ENCODE measurements around the gene WFDC13.
"Not testable (repeated sequence)": the region's sequence is repeated elsewhere in the genome, so short reads cannot be mapped to it uniquely, and the experiment has no call there.

Gene WFDC13, protein sequence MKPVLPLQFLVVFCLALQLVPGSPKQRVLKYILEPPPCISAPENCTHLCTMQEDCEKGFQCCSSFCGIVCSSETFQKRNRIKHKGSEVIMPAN

DNA sequence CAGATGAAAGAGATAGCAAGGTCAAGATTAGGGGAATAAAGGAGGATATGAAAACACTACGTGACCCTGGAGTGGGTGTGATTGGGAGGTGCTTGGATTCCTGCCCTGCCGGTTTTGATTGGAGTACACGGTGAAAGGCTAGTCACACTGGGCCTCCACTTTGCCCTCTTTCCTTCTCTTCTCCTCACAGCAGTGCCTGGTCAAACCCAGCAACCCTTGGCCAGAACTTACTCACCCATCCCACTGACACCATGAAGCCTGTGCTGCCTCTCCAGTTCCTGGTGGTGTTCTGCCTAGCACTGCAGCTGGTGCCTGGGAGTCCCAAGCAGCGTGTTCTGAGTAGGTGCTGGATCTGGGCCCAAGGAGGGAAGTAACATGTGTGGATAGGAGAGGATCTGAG, at the start of gene WFDC13:
Gene WFDC13 (plus strand): TSS at position 166 of the 400 bp plus-strand sequence. CDS start 86 bp downstream, at position 252.
- no peak for DNase-seq (ENCODE audit: low spot score)

DNA sequence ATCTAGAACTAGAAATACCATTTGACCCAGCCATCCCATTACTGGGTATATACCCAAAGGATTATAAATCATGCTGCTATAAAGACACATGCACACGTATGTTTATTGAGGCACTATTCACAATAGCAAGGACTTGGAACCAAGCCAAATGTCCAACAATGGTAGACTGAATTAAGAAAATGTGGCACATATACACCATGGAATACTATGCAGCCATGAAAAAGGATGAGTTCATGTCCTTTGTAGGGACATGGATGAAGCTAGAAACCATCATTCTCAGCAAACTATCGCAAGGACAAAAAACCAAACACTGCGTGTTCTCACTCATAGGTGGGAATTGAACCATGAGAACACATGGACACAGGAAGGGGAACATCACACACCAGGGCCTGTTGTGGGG, 44.8 kb upstream of the WFDC13 start:
- not testable (repeated sequence) for DNase-seq (ENCODE audit: low spot score)

GRCh38 chr20:45670139-45670538, 31.7 kb upstream of the WFDC13 start, which contains the start of gene WFDC11:
Gene WFDC11, minus strand, starts transcription at chr20:45670239. Its CDS starts 19,639 bp downstream, at chr20:45650600.
- DNase-seq (ENCODE audit: low spot score): no peak

GRCh38 chr20:45672765-45673164, 29.1 kb upstream of the WFDC13 start:
- no peak for DNase-seq (ENCODE audit: low spot score)

DNA sequence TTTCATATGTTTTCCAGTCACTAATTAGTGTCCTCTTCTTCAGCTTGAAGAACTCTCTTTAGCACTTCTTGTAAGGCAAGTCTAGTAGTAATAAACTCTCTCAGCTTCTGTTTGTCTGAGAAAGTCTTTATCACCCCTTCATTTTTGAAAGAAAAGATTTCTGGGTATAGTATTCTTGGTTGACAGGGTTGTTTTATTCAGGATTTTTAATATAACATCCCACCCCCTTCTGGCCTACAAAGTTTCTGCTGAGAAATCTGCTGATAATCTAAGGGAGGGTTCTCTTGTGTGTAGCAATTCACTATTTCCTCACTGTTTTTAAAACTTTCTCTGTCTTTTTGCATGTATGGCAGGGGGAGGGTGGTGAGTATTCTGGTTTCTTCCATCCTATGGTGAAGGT, 22.2 kb upstream of the WFDC13 start:
- no peak for DNase-seq (ENCODE audit: low spot score)

GRCh38 chr20:45685896-45686295, 15.9 kb upstream of the WFDC13 start:
- no peak for DNase-seq (ENCODE audit: low spot score)

DNA sequence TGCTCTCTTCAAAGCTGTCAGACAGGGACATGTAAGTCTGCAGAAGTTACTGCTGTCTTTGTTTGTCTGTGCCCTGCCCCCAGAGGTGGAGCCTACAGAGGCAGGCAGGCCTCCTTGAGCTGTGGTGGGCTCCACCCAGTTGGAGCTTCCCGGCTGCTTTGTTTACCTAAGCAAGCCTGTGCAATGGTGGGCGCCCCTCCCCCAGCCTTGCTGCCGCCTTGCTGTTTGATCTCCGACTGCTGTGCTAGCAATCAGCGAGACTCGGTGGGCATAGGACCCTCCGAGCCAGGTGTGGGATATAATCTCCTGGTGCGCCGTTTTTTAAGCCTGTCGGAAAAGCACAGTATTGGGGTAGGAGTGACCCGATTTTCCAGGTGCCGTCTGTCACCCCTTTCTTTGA, 8.5 kb upstream of the WFDC13 start:
- not testable (repeated sequence) for DNase-seq (ENCODE audit: low spot score)

DNA sequence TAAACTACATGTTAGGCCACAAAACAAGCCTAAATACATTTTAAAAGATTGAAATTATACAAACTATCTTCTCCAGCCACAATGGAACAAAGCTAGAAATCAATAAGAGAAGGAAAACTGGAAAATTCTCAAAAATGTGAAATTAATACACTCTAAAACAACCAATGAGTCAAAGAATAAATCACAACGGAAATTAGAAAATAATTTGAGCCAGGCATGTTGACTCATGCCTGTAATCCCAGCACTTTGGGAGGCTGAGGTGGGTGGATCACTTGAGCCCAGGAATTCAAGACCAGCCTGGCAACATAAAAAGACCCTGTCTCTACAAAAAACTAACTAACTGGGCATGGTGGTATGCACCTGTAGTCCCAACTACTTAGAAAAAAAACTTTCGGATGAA, 6.3 kb upstream of the WFDC13 start:
- DNase-seq (ENCODE audit: low spot score): no peak

- no peak for DNase-seq (ENCODE audit: low spot score)
Measured at GRCh38 chr20:45701104-45701503, 734 bp upstream of the WFDC13 start.

- DNase-seq (ENCODE audit: low spot score): no peak
Measured at GRCh38 chr20:45704969-45705637, 3.3 kb downstream of the WFDC13 start, which contains the start of gene WFDC10B. Gene WFDC10B, minus strand, starts transcription at chr20:45705019. Its CDS starts 19,027 bp downstream, at chr20:45685992.

DNA sequence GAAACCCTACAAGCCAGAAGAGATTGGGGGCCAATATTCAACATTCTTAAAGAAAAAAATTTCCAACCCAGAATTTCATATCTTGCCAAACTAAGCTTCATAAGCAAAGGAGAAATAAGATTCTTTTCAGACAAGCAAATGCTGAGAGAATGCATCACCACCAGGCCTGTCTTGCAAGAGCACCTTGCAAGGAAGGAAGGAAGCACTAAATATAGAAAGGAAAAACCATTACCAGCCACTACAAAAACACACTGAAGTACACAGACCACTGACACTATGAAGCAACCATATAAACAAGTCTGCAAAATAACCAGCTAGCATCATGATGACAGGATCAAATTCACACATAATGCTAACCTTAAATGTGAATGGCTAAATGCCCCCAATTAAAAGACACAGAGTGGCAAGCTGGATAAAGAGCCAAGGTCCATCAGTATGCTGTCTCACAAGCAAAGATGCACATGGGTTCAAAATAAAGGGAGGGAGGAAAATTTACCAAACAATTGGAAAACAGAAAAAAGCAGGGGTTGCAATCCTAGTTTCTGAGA, 14.4 kb downstream of the WFDC13 start:
- DNase-seq (ENCODE audit: low spot score): not testable (repeated sequence)

DNA sequence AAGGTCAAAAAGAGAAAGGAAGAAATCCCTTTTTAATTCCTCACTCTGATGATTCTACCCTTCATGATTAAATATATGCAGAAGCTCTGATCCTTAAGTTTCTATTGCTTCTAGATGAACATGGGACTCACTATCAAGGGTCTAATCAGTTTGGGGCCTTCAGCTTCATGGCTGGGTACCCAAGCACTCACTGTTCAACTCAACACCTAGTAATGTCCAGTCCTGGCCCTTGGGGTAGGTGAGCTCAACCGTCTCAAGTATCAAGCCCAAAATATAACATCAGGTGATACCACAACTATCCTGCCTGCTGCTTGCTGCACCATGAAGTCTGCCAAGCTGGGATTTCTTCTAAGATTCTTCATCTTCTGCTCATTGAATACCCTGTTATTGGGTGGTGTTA, 20.2 kb downstream of the WFDC13 start, which contains the start of gene SPINT4:
Gene SPINT4 (plus strand): TSS at position 301 of the 400 bp plus-strand sequence. CDS start 21 bp downstream, at position 322.
- no peak for DNase-seq (ENCODE audit: low spot score)

DNA sequence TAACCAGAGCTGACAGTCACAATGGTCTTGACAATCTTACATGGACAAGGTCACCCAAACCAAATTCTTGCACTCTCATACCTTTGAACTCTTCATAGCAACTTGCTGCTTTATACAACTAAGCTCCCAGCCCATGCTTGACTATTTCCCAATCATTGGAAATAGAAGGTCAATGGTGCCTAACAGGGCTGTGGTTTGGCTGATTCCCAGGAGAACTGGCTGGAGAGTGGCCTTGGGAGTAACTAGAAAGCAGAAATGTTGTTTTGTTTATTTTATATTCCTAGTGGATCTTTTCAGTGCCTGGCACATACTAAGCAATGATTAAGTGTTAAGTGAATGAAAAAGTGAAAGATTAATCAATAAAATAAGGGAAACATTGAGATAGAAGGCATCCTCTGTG, 23.3 kb downstream of the WFDC13 start:
- no peak for DNase-seq (ENCODE audit: low spot score)

- DNase-seq (ENCODE audit: low spot score): no peak
Measured at GRCh38 chr20:45727044-45727443, 25.2 kb downstream of the WFDC13 start.

GRCh38 chr20:45732199-45732598, 30.4 kb downstream of the WFDC13 start:
- DNase-seq (ENCODE audit: low spot score): no peak

- DNase-seq (ENCODE audit: low spot score): no peak
Measured at GRCh38 chr20:45735552-45735951, 33.7 kb downstream of the WFDC13 start.

- DNase-seq (ENCODE audit: low spot score): no peak
Measured at GRCh38 chr20:45735988-45736387, 34.1 kb downstream of the WFDC13 start.

DNA sequence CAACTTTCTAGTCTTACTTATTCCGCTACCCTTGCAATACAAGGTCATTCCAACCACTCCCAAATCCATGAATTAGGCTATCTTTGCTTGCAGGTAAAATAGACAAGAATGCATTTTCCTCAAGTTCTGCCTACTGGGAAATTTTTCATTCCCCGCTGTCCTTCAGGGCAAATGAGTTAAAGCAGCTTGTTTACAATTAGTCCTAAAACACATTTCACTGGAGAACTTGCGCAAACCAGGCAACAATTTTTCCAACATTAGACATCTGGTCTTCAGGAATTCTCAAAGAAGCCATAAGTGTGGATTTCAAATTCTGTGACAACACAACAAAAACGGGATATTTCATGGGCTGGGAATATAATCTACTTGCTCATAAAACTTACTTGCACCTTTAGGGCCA, 40.8 kb downstream of the WFDC13 start:
- no peak for DNase-seq (ENCODE audit: low spot score)

GRCh38 chr20:45745015-45745414, 43.2 kb downstream of the WFDC13 start:
- no peak for DNase-seq (ENCODE audit: low spot score)

- no peak for DNase-seq (ENCODE audit: low spot score)
Measured at GRCh38 chr20:45751721-45752120, 49.9 kb downstream of the WFDC13 start.

DNA sequence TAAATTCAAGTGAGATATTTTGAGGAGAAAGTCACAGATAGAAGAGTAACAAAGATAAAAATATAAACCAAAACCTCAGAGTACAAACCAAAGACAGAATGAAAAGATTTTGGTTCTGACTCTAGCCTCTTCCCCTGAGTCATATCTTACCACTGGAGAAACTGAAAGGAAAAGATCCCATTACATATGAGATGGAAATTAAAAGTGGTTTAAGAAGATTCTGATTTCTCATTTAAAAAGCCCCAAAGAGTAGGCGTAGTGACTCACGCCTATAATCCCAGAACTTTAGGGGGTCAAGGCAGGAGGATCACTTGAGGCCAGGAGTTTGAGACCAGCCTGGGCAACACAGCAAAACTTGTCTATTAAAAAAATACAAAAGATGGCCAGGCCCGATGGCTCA, 50.9 kb downstream of the WFDC13 start:
- DNase-seq (ENCODE audit: low spot score): no peak

GRCh38 chr20:45758096-45758495, 56.3 kb downstream of the WFDC13 start:
- DNase-seq (ENCODE audit: low spot score): no peak
